DND-41 (cell line): Measurements from ENCODE around the gene NR3C1.

Source experiments
- EZH2 ChIP-seq: IDR thresholded peaks from 3 replicates; pipeline ENCODE4 v1.6.1; 2012; ENCODE audit warnings: borderline replicate concordance, low read depth, mild to moderate bottlenecking, moderate library complexity, low read length, inconsistent platforms; ENCODE audit not compliant: severe bottlenecking
- TF ChIP-seq, protein P1 (sequence below): IDR thresholded peaks from 2 replicates; pipeline ENCODE4 v1.5.1; 2012; ENCODE audit warnings: borderline replicate concordance, low read length, moderate library complexity, mild to moderate bottlenecking; ENCODE audit not compliant: poor library complexity, severe bottlenecking; ENCODE audit errors: extremely low read depth

GRCh38 chr5:143259254-143259605 is 144.3 kb downstream of the NR3C1 start:
- TF ChIP-seq, protein P1, sequence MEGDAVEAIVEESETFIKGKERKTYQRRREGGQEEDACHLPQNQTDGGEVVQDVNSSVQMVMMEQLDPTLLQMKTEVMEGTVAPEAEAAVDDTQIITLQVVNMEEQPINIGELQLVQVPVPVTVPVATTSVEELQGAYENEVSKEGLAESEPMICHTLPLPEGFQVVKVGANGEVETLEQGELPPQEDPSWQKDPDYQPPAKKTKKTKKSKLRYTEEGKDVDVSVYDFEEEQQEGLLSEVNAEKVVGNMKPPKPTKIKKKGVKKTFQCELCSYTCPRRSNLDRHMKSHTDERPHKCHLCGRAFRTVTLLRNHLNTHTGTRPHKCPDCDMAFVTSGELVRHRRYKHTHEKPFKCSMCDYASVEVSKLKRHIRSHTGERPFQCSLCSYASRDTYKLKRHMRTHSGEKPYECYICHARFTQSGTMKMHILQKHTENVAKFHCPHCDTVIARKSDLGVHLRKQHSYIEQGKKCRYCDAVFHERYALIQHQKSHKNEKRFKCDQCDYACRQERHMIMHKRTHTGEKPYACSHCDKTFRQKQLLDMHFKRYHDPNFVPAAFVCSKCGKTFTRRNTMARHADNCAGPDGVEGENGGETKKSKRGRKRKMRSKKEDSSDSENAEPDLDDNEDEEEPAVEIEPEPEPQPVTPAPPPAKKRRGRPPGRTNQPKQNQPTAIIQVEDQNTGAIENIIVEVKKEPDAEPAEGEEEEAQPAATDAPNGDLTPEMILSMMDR, result no peak
- TF ChIP-seq EZH2, result no peak
